Measurements from ENCODE around the gene CASKIN1. TPM values are rescaled to one million over a fixed set of nuclear protein-coding genes. Genes with fewer than 3 reads are reported as not detected.

CASKIN1 gene
- total RNA-seq, 5 donors from 2014 or later (not counting 1 experiment from before 2014, with no cell fraction given): 0.06 to 0.47 TPM; not detected in 3

DNA sequence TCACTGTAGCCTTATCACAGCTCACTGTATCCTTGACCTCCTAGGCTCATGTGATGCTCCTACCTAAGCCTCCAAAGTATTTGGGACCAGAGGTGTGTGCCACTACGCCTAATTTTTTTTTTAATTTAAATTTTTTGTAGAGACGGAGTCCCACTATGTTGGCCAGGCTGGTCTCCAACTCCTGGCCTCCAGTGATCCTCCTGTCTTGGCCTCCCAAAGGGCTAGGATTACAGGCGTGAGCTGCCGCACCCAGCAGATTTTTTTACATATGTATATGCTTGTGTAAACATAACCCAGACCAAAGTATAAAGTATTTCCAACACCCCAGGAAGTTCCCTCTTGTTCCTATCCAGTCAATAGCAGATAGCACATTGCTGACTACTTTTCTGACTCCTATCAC, 19.9 kb upstream of the CASKIN1 start:
- CTCF ChIA-PET: no interaction called here
- Mint-ChIP-seq H3K36me3 (peaks cover 2% of the 10 kb centered on the region), H3K4me1 (peaks cover 12 to 17% (median 16%) of the 10 kb centered on the region in 3 donors), H3K4me3 (peak overlapping the region; percentile 57 to 78 (median 59)), H3K9me3 (no peaks in the 10 kb centered on the region), H3K27me3 (no peaks in the 10 kb centered on the region), H3K27ac (no peak overlapping the region)
- Histone ChIP-seq H3K4me1 (ENCODE audit: control insufficient read depth in 1 of 2, extremely low read depth in 1 of 2, insufficient read depth in 2 of 2, low read length in 2 of 2) (peaks cover 6 to 29% of the 10 kb centered on the region in 2 experiments), H3K4me3 (ENCODE audit: control insufficient read depth in 1 of 2, extremely low read depth in 1 of 2, low read length in 1 of 2) (no peak overlapping the region), H3K36me3 (ENCODE audit: control insufficient read depth in 2 of 2, extremely low read depth in 1 of 2, insufficient read depth in 1 of 2, low read length in 1 of 2) (peaks cover 9 to 13% of the 10 kb centered on the region in 2 donors), H3K9me3 (no peaks in the 10 kb centered on the region), H3K27me3 (replicated peaks in 1 of 2; ENCODE audit: control insufficient read depth in 2 of 2, extremely low read depth in 1 of 2, insufficient read depth in 2 of 2, low read length in 1 of 2) (no peaks in the 10 kb centered on the region), H3K27ac (ENCODE audit: low read length) (no peak overlapping the region)
- ATAC-seq (replicated peaks in 1 of 4): no peak
- DNase-seq: no peak
- WGBS (ENCODE audit: insufficient coverage): 100% methylated on average over 2 of the region's 4 CpGs
- POLR2A ChIA-PET: no interaction called here

DNA sequence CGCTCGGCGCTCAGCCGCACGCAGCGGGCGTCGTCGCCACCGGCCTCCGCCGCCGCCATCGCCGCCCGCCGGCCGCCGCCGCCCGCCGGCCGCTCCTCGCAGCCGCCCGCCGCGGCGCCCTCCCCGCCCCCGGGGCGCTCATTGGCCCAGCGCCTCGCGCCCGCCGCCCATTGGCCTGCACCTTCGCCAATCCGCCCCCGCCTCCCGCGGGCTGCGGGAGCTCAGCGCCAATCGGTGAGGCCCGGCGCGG, 18.2 kb upstream of the CASKIN1 start, which contains the start of gene PGP:
Gene PGP (minus strand): TSS at position 122 of the 250 bp plus-strand sequence. CDS start 63 bp downstream, at position 59.
- Mint-ChIP-seq H3K27ac (peak within 1 kb of the TSS; percentile 73 to 89), H3K9me3 (no peaks in the 10 kb centered on the region), H3K27me3 (no peaks in the 10 kb centered on the region), H3K4me1 (peaks cover 12 to 17% (median 16%) of the 10 kb centered on the region in 3 donors), H3K36me3 (peaks cover 2% of the 10 kb centered on the region), H3K4me3 (peak within 1 kb of the TSS; percentile 78 to 85 (median 80))
- peaks cover 6 to 29% of the 10 kb centered on the region in 2 experiments for H3K4me1 ChIP-seq (ENCODE audit: control insufficient read depth in 1 of 2, extremely low read depth in 1 of 2, insufficient read depth in 2 of 2, low read length in 2 of 2)
- ATAC-seq (replicated peaks in 1 of 4) (peak; percentile 93 to 97 (median 96)), DNase-seq (peak in 1 of 35 experiments; percentile 99)
- POLR2A ChIA-PET: interaction anchor here in 1 of 2 donors (0.6 to 1.0 kb wide), 2 partner anchors 60 to 385 kb away, joined by 3 to 4 read pairs; partner anchors contain the start of gene TRAF7
- no peaks in the 10 kb centered on the region for H3K9me3 ChIP-seq
- CTCF ChIA-PET: interaction anchor here in 1 of 2 donors (0.5 to 0.6 kb wide), 2 partner anchors 59 to 305 kb away, joined by 3 read pairs; partner anchors contain the start of gene TRAF7
- H3K27ac ChIP-seq (ENCODE audit: low read length): peak within 1 kb of the TSS; percentile 77
- under 1% methylated on average over 48 of the region's 48 CpGs for WGBS (ENCODE audit: insufficient coverage)
- H3K27me3 ChIP-seq (replicated peaks in 1 of 2; ENCODE audit: control insufficient read depth in 2 of 2, extremely low read depth in 1 of 2, insufficient read depth in 2 of 2, low read length in 1 of 2): no peaks in the 10 kb centered on the region
- H3K4me3 ChIP-seq (ENCODE audit: control insufficient read depth in 1 of 2, extremely low read depth in 1 of 2, low read length in 1 of 2): peak within 1 kb of the TSS; percentile 73 to 83
- H3K36me3 ChIP-seq (ENCODE audit: control insufficient read depth in 2 of 2, extremely low read depth in 1 of 2, insufficient read depth in 1 of 2, low read length in 1 of 2): peaks cover 9 to 11% of the 10 kb centered on the region in 2 donors

DNA sequence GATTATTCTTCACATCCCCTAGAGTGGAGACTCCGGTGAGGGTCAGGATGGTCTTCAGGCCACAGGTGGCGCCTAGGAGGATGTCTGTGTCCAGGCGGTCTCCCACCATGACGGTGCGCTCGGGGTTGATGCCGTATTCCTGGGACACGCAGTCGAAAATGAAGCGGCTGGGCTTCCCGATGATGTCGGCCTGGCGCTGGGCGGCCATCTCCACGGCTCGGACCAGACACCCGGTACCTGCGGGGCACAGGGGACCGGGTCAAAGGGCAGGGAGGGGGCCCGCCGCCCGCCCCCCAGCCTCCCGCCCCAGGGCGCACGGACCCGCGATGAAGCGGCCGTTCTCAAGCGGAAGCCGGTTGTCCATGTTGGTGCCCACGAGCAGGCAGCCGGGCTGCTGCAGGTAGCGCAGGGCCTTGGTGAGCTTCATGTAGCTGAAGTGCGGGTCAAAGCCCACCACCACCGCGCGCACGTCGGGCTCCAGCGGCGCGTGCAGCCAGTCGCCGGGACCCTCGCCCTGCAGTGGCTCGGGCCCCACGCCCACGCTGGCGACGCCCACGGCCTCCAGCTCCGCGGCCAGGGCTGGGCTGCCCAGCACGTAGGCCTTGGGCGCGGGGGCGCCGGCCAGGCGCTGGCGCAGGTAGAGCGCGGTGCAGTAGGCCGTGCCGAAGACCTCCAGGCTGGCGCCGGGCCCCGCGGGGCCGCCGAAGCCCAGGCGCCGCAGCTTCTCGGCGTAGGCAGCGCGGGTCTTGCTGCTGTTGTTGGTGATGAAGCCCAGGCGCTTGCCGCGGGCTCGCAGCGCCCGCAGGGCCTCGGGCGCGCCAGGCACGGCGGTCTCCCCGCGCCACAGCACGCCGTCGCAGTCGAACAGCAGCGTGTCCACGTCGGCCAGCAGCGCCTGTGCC, 17.7 kb upstream of the CASKIN1 start:
- H3K36me3 ChIP-seq (ENCODE audit: control insufficient read depth in 2 of 2, extremely low read depth in 1 of 2, insufficient read depth in 1 of 2, low read length in 1 of 2): peaks cover 9 to 16% of the 10 kb centered on the region in 2 donors
- CTCF ChIA-PET: interaction anchor here in 1 of 2 donors (0.5 to 0.6 kb wide), 2 partner anchors 59 to 306 kb away, joined by 3 read pairs; partner anchors contain the start of gene TRAF7
- H3K27me3 Mint-ChIP-seq: no peaks in the 10 kb centered on the region
- peaks cover 2% of the 10 kb centered on the region for H3K36me3 Mint-ChIP-seq
- H3K4me1 ChIP-seq (ENCODE audit: control insufficient read depth in 1 of 2, extremely low read depth in 1 of 2, insufficient read depth in 2 of 2, low read length in 2 of 2): peaks cover 6 to 29% of the 10 kb centered on the region in 2 experiments
- DNase-seq: peak in 2 of 35 experiments; percentile 14 to 21
- peak overlapping the region; percentile 72 to 78 (median 72) for H3K4me3 Mint-ChIP-seq
- peak overlapping the region; percentile 26 to 83 for H3K4me3 ChIP-seq (ENCODE audit: control insufficient read depth in 1 of 2, extremely low read depth in 1 of 2, low read length in 1 of 2)
- ATAC-seq (replicated peaks in 1 of 4): peak in 3 of 4 experiments; percentile 9 to 16 (median 10)
- no peak overlapping the region for H3K27ac Mint-ChIP-seq
- no peaks in the 10 kb centered on the region for H3K9me3 ChIP-seq
- H3K27ac ChIP-seq (ENCODE audit: low read length): no peak overlapping the region
- peaks cover 12 to 17% (median 16%) of the 10 kb centered on the region in 3 donors for H3K4me1 Mint-ChIP-seq
- POLR2A ChIA-PET: interaction anchor here in 1 of 2 donors (1.0 kb wide), 1 partner anchor 59 kb away, joined by 3 read pairs; the partner anchor contains the start of gene TRAF7
- H3K27me3 ChIP-seq (replicated peaks in 1 of 2; ENCODE audit: control insufficient read depth in 2 of 2, extremely low read depth in 1 of 2, insufficient read depth in 2 of 2, low read length in 1 of 2): no peaks in the 10 kb centered on the region
- WGBS (ENCODE audit: insufficient coverage): 1% methylated on average over 98 of the region's 98 CpGs
- H3K9me3 Mint-ChIP-seq: no peaks in the 10 kb centered on the region

DNA sequence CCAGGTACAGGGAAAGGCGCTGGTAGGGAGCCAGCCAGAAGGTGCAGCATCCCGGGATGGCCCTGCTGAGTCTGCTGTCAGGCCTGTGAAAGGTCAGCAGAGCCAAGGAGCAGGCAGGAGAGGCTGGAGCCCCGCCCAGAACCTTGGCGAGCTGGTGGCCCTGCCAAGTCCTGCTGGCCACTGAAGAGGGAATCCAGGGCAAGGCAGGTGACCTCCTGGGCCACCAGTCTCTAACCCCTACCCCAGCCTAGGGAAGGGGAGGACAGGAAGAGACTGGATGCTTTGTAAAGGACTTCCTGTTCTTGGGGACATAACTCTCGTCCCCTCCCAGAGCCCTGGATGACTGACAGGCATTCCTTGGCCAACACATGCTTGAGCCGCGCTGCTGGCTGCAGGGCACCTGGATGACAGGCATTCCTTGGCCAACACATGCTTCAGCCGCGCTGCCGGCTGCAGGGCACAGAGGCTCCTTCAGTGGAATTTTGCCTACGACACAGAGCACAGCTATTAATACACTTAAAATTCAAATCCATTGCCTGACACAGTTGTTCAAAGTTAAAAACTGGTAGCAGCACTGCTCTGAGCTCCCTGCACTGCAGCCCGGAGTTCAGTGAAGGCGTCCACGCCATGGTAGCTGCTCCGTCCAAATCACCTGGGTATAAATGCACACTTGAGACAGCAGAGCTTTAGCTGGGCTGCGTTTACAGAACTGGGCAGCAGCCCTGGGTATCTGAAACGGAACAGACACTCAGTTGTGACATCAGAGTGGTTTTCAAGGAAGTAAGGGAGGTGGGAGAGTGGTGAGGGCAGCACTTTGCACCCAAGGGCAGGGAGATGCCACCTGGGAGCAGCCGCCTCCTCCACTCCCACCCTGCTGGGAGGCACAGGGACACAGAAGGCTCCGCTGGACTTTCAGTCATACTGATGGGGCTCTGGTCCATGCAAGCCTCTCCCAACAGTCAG, 16.2 kb upstream of the CASKIN1 start:
- ChIA-PET CTCF (no interaction called here), POLR2A (no interaction called here)
- DNase-seq (no peak), ATAC-seq (replicated peaks in 1 of 4) (no peak)
- Histone ChIP-seq H3K4me1 (ENCODE audit: control insufficient read depth in 1 of 2, extremely low read depth in 1 of 2, insufficient read depth in 2 of 2, low read length in 2 of 2) (peaks cover 6 to 29% of the 10 kb centered on the region in 2 experiments), H3K36me3 (ENCODE audit: control insufficient read depth in 2 of 2, extremely low read depth in 1 of 2, insufficient read depth in 1 of 2, low read length in 1 of 2) (peaks cover 13 to 30% of the 10 kb centered on the region in 2 donors), H3K27ac (ENCODE audit: low read length) (no peak overlapping the region), H3K27me3 (replicated peaks in 1 of 2; ENCODE audit: control insufficient read depth in 2 of 2, extremely low read depth in 1 of 2, insufficient read depth in 2 of 2, low read length in 1 of 2) (no peaks in the 10 kb centered on the region), H3K4me3 (ENCODE audit: control insufficient read depth in 1 of 2, extremely low read depth in 1 of 2, low read length in 1 of 2) (no peak overlapping the region), H3K9me3 (no peaks in the 10 kb centered on the region)
- Mint-ChIP-seq H3K9me3 (no peaks in the 10 kb centered on the region), H3K36me3 (peaks cover 5% of the 10 kb centered on the region), H3K4me3 (peak overlapping the region; percentile 72), H3K27ac (no peak overlapping the region), H3K27me3 (no peaks in the 10 kb centered on the region), H3K4me1 (peaks cover 15 to 19% (median 18%) of the 10 kb centered on the region in 3 donors)
- 89% methylated on average over 16 of the region's 19 CpGs for WGBS (ENCODE audit: insufficient coverage)

DNA sequence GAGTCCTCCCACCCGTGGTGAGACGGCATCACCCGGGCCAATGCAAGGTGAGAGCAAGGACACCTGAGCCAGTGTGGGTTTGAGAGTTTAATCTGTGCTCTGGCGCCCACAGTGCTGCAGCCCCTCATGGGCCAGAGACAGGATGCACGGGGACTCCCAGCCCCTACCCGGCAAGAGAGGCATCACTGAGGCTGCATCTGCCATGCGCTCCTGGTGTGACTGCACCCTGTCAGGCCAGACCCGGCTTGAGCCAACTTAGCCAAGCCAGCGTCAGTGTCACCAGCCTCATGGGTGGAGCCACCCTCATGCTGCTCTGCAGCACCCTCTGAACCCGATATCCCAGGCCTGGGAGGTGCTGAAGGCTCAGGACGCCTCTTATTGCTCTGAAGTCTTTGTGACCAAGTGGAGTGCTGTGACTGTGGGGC, 15.5 kb upstream of the CASKIN1 start:
- peaks cover 9% of the 10 kb centered on the region for H3K36me3 Mint-ChIP-seq
- POLR2A ChIA-PET: no interaction called here

More for the DNA sequence above, 15.5 kb upstream of the CASKIN1 start:
- no peaks in the 10 kb centered on the region for H3K9me3 ChIP-seq
- H3K27ac ChIP-seq (ENCODE audit: low read length): no peak overlapping the region
- no peak overlapping the region for H3K4me3 ChIP-seq (ENCODE audit: control insufficient read depth in 1 of 2, extremely low read depth in 1 of 2, low read length in 1 of 2)
- Mint-ChIP-seq H3K9me3 (no peaks in the 10 kb centered on the region), H3K4me1 (peaks cover 20 to 24% (median 22%) of the 10 kb centered on the region in 3 donors), H3K27me3 (no peaks in the 10 kb centered on the region), H3K4me3 (peak overlapping the region in 2 of 3 donors; percentile 45 to 72), H3K27ac (no peak overlapping the region)
- H3K4me1 ChIP-seq (ENCODE audit: control insufficient read depth in 1 of 2, extremely low read depth in 1 of 2, insufficient read depth in 2 of 2, low read length in 2 of 2): peaks cover 6 to 34% of the 10 kb centered on the region in 2 experiments
- CTCF ChIA-PET: no interaction called here
- DNase-seq (no peak), ATAC-seq (replicated peaks in 1 of 4) (no peak)
- WGBS (ENCODE audit: insufficient coverage): 91% methylated on average over 8 of the region's 11 CpGs
- peaks cover 13 to 37% of the 10 kb centered on the region in 2 donors for H3K36me3 ChIP-seq (ENCODE audit: control insufficient read depth in 2 of 2, extremely low read depth in 1 of 2, insufficient read depth in 1 of 2, low read length in 1 of 2)
- H3K27me3 ChIP-seq (replicated peaks in 1 of 2; ENCODE audit: control insufficient read depth in 2 of 2, extremely low read depth in 1 of 2, insufficient read depth in 2 of 2, low read length in 1 of 2): no peaks in the 10 kb centered on the region
